Lower leg skin (tissue), 4 donors: Measurements from ENCODE around the gene AGTR1. TPM values are rescaled to one million over a fixed set of nuclear protein-coding genes. Genes with fewer than 3 reads are reported as not detected.
"Not testable (repeated sequence)": the region's sequence is repeated elsewhere in the genome, so short reads cannot be mapped to it uniquely, and the experiment has no call there.

Experiments used
- DNase-seq, 2 donors: peaks; one replicate each; pipeline ENCODE4 v3.0.0-alpha.2; 2019; ENCODE audit warnings: low spot score in 2 of 2
- H3K4me3 ChIP-seq: fragments of 200-600 bp; sonication (generic); 2 replicates; pipeline ENCODE4 v1.5.1; 2017; ENCODE audit warnings: mild to moderate bottlenecking, low read depth; ENCODE audit not compliant: poor library complexity, severe bottlenecking
- CTCF ChIP-seq, 3 donors: fragments of 450-650 bp; IDR thresholded peaks; one replicate each; pipeline ENCODE4 v1.5.1; 2016; ENCODE audit warnings: antibody characterized with exemption in 3 of 3, mild to moderate bottlenecking in 3 of 3, moderate library complexity in 2 of 3
- POLR2A ChIP-seq, 2 donors: fragments of 450-650 bp; IDR thresholded peaks; one replicate each; pipeline ENCODE4 v1.6.1; 2016 to 2017; ENCODE audit warnings: antibody characterized with exemption in 2 of 2, mild to moderate bottlenecking in 1 of 2, moderate library complexity in 1 of 2
- WGBS, 2 donors: methylation state at CpG; one replicate each; pipeline ENCODE4 v1.1.5; 2018; 5-methylcytosine and 5-hydroxymethylcytosine counted together
- intact Hi-C: fragments of 100-400 bp; cut with DNase I; formaldehyde crosslinking; loops from one replicate; pipeline ENCODE4 v1.15.0; 2023; ENCODE audit warnings: low total_unique reads
- total RNA-seq, 4 donors: library from RNA; depleted of rRNA; stranded (reverse); fragments of >200 nt; gene quantifications; one replicate each; pipeline ENCODE4 v1.1.0, GENCODE V29; 2016

Gene AGTR1
- total RNA-seq, 4 donors from 2014 or later, result 17.6 to 28.0 (median 19.6) TPM

- no peak for TF ChIP-seq CTCF (IDR thresholded peaks at IDR 0.05)
- TF ChIP-seq POLR2A (IDR thresholded peaks at IDR 0.05), result no peak
- intact Hi-C loops, result no loop called here
- H3K4me3 ChIP-seq, result no peak overlapping the region
- 65 to 71% methylated on average over 1 of the region's 1 CpG for WGBS, 2 donors
- no peak for DNase-seq
Observed at GRCh38 chr3:148763986-148764935, 66.6 kb downstream of the AGTR1 start.

DNA sequence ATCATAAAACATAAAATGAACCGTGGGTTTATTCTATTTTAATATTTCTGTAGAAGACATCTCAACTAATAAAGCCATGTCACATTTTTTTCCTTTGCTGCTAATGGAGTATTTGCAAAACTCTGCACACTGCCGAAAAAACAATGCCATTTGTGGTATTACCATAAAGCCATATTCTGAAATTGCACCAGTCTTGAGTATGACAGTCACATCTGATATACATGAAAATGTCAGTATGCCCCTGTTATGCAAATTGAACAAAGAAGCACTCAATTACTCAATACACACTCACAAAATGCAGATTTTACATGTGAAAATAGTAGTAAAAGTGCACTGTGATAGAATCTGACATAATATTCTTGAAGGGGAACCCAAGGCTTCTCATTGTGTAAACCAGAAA is 74.7 kb downstream of the AGTR1 start:
- no peak for DNase-seq
- no peak for TF ChIP-seq POLR2A (IDR thresholded peaks at IDR 0.05)
- no peak for TF ChIP-seq CTCF (IDR thresholded peaks at IDR 0.05)
- intact Hi-C loops, result no loop called here
- WGBS, 2 donors, result 20 to 28% methylated on average over 2 of the region's 2 CpGs
- H3K4me3 ChIP-seq, result no peak overlapping the region

GRCh38 chr3:148772835-148773234 is 75.1 kb downstream of the AGTR1 start:
- no peak for DNase-seq
- TF ChIP-seq POLR2A (IDR thresholded peaks at IDR 0.05) (no peak), CTCF (IDR thresholded peaks at IDR 0.05) (no peak)
- intact Hi-C loops, result no loop called here
- H3K4me3 ChIP-seq, result no peak overlapping the region

GRCh38 chr3:148773805-148774204 is 76.1 kb downstream of the AGTR1 start:
- no peak for TF ChIP-seq CTCF (IDR thresholded peaks at IDR 0.05)
- no peak for TF ChIP-seq POLR2A (IDR thresholded peaks at IDR 0.05)
- no peak for DNase-seq
- 80 to 88% methylated on average over 2 of the region's 2 CpGs for WGBS, 2 donors
- intact Hi-C loops, result no loop called here
- H3K4me3 ChIP-seq, result no peak overlapping the region

DNA sequence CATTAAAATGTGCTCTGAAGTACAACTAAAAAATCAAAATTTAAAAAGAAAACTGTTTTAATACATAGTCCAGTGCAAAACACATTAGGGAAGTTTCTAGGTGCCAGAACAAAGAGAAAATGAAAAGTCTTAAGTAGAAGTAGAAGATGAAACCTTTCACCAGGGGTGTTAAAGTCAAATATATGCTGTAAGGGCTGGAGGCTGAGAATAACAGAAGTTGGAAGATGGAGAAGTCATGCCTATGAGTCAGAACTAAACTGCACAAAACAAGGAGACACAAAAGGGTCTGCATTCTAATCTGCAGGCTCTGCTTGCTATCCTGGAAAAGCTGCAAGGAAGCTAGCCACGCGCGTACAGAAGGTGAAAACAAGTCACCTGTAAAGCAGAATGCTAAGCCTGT is 81.2 kb downstream of the AGTR1 start:
- intact Hi-C loops, result no loop called here
- no peak for DNase-seq
- WGBS, 2 donors, result 95 to 98% methylated on average over 3 of the region's 3 CpGs
- H3K4me3 ChIP-seq, result no peak overlapping the region
- no peak for TF ChIP-seq CTCF (IDR thresholded peaks at IDR 0.05)
- no peak for TF ChIP-seq POLR2A (IDR thresholded peaks at IDR 0.05)

GRCh38 chr3:148785026-148785425 is 87.3 kb downstream of the AGTR1 start:
- intact Hi-C loops, H3K4me3 ChIP-seq, DNase-seq: not testable (repeated sequence)
- WGBS, 2 donors, result 89 to 93% methylated on average over 6 of the region's 6 CpGs

GRCh38 chr3:148786159-148786558 is 88.5 kb downstream of the AGTR1 start:
- WGBS, 2 donors, result 89 to 98% methylated on average over 9 of the region's 9 CpGs
- intact Hi-C loops, DNase-seq, H3K4me3 ChIP-seq: not testable (repeated sequence)
